ENCODE data around the gene TNFRSF9. TPM values are rescaled to one million over a fixed set of nuclear protein-coding genes. Genes with fewer than 3 reads are reported as not detected.
"Not testable (repeated sequence)": the region's sequence is repeated elsewhere in the genome, so short reads cannot be mapped to it uniquely, and the experiment has no call there.

The TNFRSF9 gene
- total RNA-seq, 4 donors from 2014 or later, result 0.48 TPM; not detected in 3

DNA sequence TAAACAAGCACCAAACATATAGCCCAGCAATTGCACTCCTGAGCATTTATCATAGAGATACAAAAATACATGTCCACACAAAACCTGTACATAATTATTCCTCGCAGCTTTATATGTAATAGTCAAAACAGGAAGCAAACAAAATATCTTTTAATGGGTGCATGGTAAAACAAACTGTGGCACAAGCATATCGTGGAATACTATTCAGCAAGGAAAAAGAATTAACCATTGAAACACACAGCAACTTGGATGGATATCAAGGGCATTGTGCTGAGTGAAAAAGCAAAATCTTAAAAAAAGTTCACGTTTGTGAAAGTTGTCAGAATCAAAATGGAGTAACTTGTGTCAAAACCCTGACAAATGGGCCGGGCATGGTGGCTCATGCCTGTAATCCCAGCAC, 12.4 kb downstream of the TNFRSF9 start:
- in situ Hi-C loops (cut with MboI; ENCODE audit: low pct_ligation_motif_present in 1 of 4, low pct_unique_long_range_greater_than_20kb in 1 of 4, low sequenced_read_pairs in 3 of 4), result no loop called here
- H3K4me1 ChIP-seq, result no peaks in the 10 kb centered on the region

DNA sequence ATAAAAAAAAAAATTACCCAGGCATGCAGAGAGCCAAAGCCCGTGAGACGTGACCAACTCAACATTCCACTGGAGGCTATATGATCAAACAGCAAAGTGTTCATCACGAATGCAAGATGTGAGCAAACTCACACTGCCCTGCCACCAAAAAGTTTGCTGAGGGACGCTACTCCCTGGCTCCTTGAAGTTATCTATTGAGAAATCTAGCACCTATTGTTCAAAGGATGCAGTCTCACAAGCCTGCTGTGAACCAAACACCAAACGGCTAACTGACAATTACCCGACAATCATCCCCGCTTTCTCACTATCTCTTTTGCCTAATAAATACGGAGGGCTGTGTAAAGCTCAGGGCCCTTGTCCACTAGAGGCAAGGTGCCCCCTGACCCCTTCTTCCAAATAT, 13.6 kb downstream of the TNFRSF9 start:
- in situ Hi-C loops (cut with MboI; ENCODE audit: low pct_ligation_motif_present in 1 of 4, low pct_unique_long_range_greater_than_20kb in 1 of 4, low sequenced_read_pairs in 3 of 4); H3K4me3 ChIP-seq; H3K9me3 ChIP-seq; intact Hi-C loops (cut with DNase I; ENCODE audit: low total_unique reads); H3K36me3 ChIP-seq; H3K4me1 ChIP-seq; H3K27ac ChIP-seq; DNase-seq: not testable (repeated sequence)
- peaks cover 32% of the 10 kb centered on the region for H3K27me3 ChIP-seq
- WGBS, 2 donors (ENCODE audit: low coverage in 1 of 2), result 71 to 81% methylated on average over 3 to 8 of the region's 8 CpGs

More for the DNA sequence above, 12.4 kb downstream of the TNFRSF9 start:
- H3K27ac ChIP-seq, result no peak overlapping the region
- no peaks in the 10 kb centered on the region for H3K9me3 ChIP-seq
- H3K27me3 ChIP-seq, result peaks cover 38% of the 10 kb centered on the region
- no peak for DNase-seq
- H3K4me3 ChIP-seq, result no peak overlapping the region
- WGBS, 2 donors (ENCODE audit: low coverage in 1 of 2), result 78 to 91% methylated on average over 4 of the region's 4 CpGs
- TF ChIP-seq, protein P1, sequence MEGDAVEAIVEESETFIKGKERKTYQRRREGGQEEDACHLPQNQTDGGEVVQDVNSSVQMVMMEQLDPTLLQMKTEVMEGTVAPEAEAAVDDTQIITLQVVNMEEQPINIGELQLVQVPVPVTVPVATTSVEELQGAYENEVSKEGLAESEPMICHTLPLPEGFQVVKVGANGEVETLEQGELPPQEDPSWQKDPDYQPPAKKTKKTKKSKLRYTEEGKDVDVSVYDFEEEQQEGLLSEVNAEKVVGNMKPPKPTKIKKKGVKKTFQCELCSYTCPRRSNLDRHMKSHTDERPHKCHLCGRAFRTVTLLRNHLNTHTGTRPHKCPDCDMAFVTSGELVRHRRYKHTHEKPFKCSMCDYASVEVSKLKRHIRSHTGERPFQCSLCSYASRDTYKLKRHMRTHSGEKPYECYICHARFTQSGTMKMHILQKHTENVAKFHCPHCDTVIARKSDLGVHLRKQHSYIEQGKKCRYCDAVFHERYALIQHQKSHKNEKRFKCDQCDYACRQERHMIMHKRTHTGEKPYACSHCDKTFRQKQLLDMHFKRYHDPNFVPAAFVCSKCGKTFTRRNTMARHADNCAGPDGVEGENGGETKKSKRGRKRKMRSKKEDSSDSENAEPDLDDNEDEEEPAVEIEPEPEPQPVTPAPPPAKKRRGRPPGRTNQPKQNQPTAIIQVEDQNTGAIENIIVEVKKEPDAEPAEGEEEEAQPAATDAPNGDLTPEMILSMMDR (IDR thresholded peaks at IDR 0.05), result no peak
- no peak for TF ChIP-seq EP300 (IDR thresholded peaks at IDR 0.05; ENCODE audit: low read depth)
- TF ChIP-seq POLR2AphosphoS5 (IDR thresholded peaks at IDR 0.05), result no peak
- TF ChIP-seq POLR2A (IDR thresholded peaks at IDR 0.05), result no peak
- H3K36me3 ChIP-seq, result no peaks in the 10 kb centered on the region
- intact Hi-C loops (cut with DNase I; ENCODE audit: low total_unique reads), result no loop called here

DNA sequence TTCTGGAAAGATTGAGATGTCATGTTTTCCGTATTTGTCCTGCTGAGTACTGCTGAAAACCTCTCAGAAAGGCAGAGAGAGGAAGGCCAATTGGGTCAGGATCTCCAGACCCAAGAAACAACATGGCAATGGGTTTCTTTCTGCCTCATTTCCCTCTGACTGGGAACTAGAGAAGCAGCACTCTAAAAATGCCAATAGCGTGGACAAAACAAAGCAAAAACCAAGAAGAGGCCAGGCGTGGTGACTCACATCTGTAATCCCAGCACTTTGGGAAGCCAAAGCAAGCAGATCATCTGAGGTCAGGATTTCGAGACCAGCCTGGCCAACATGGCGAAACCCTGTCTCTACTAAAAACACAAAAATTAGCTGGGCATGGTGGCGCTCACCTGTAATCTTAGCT, 18.3 kb downstream of the TNFRSF9 start:
- Histone ChIP-seq H3K4me1 (no peaks in the 10 kb centered on the region), H3K4me3 (no peak overlapping the region), H3K9me3 (no peaks in the 10 kb centered on the region), H3K27ac (no peak overlapping the region), H3K36me3 (no peaks in the 10 kb centered on the region), H3K27me3 (peaks cover 5% of the 10 kb centered on the region)
- in situ Hi-C loops (cut with MboI; ENCODE audit: low pct_ligation_motif_present in 1 of 4, low pct_unique_long_range_greater_than_20kb in 1 of 4, low sequenced_read_pairs in 3 of 4) (loop anchor here in 1 of 4 donors (25.0 kb wide), 1 partner anchor 260 kb away; no protein-coding TSS in a partner anchor), intact Hi-C loops (cut with DNase I; ENCODE audit: low total_unique reads) (no loop called here)
- TF ChIP-seq POLR2A (IDR thresholded peaks at IDR 0.05), result no peak
- no peak for TF ChIP-seq EP300 (IDR thresholded peaks at IDR 0.05; ENCODE audit: low read depth)
- TF ChIP-seq POLR2AphosphoS5 (IDR thresholded peaks at IDR 0.05), result no peak
- TF ChIP-seq, protein P1 (IDR thresholded peaks at IDR 0.05), result no peak
- 80 to 86% methylated on average over 2 to 6 of the region's 6 CpGs for WGBS, 2 donors (ENCODE audit: low coverage in 1 of 2)
- no peak for DNase-seq

DNA sequence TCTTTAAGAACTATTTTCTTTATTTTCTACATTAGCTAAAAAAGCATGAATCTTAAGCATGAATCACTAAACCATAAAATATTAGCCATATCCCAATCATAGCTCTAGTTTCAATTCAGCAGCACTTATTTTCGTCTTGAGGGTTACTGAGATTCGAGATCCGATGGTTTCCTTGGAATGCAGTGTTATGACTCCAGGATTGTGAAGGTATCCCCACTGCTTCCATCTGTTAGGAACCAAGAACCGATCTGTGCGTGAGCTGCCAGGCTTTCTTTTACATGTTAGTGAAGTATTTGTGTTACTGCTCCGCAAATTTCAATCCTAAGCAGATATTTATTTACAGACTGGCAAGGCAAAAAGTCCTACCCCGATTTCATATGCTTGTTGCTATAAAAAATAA, 18.8 kb downstream of the TNFRSF9 start:
- no peaks in the 10 kb centered on the region for H3K9me3 ChIP-seq
- H3K4me3 ChIP-seq, result no peak overlapping the region
- in situ Hi-C loops (cut with MboI; ENCODE audit: low pct_ligation_motif_present in 1 of 4, low pct_unique_long_range_greater_than_20kb in 1 of 4, low sequenced_read_pairs in 3 of 4), result loop anchor here in 1 of 4 donors (25.0 kb wide), 1 partner anchor 259 kb away; no protein-coding TSS in a partner anchor
- TF ChIP-seq POLR2AphosphoS5 (IDR thresholded peaks at IDR 0.05), result no peak
- TF ChIP-seq POLR2A (IDR thresholded peaks at IDR 0.05), result no peak
- TF ChIP-seq, protein P1 (IDR thresholded peaks at IDR 0.05), result no peak
- TF ChIP-seq EP300 (IDR thresholded peaks at IDR 0.05; ENCODE audit: low read depth), result no peak
- intact Hi-C loops (cut with DNase I; ENCODE audit: low total_unique reads), result no loop called here
- DNase-seq, result no peak
- H3K36me3 ChIP-seq, result no peaks in the 10 kb centered on the region
- no peaks in the 10 kb centered on the region for H3K4me1 ChIP-seq
- 89 to 92% methylated on average over 2 to 7 of the region's 7 CpGs for WGBS, 2 donors (ENCODE audit: low coverage in 1 of 2)
- peaks cover 3% of the 10 kb centered on the region for H3K27me3 ChIP-seq
- no peak overlapping the region for H3K27ac ChIP-seq

- no peaks in the 10 kb centered on the region for H3K4me1 ChIP-seq
- no peak for TF ChIP-seq EP300 (IDR thresholded peaks at IDR 0.05; ENCODE audit: low read depth)
- no peak for TF ChIP-seq POLR2A (IDR thresholded peaks at IDR 0.05)
- TF ChIP-seq POLR2AphosphoS5 (IDR thresholded peaks at IDR 0.05), result no peak
- TF ChIP-seq, protein P1 (IDR thresholded peaks at IDR 0.05), result no peak
Observed at GRCh38 chr1:7919880-7920279, 20.8 kb downstream of the TNFRSF9 start.

DNA sequence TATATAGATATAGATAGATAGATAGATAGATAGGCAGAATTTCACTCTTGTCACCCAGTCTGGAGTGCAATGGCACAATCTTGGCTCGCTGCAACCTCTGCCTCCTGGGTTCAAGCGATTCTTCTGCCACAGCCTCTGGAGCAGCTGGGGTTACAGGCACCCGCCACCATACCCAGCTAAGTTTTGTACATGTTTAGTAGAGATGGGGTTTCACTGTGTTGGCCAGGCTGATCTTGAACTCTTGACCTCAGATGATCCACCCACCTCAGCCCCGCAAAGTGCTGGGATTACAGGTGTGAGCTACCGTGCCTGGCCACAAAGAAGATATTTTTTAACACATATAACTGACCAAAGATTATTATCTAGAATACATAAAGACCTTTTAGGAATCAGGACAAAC, 22.7 kb downstream of the TNFRSF9 start:
- DNase-seq; H3K27ac ChIP-seq; H3K4me1 ChIP-seq; H3K36me3 ChIP-seq; H3K27me3 ChIP-seq; H3K9me3 ChIP-seq; H3K4me3 ChIP-seq; intact Hi-C loops (cut with DNase I; ENCODE audit: low total_unique reads): not testable (repeated sequence)
- WGBS, 2 donors (ENCODE audit: low coverage in 1 of 2), result 79 to 82% methylated on average over 2 to 5 of the region's 5 CpGs
- in situ Hi-C loops (cut with MboI; ENCODE audit: low pct_ligation_motif_present in 1 of 4, low pct_unique_long_range_greater_than_20kb in 1 of 4, low sequenced_read_pairs in 3 of 4), result loop anchor here in 1 of 4 donors (25.0 kb wide), 1 partner anchor 256 kb away; no protein-coding TSS in a partner anchor

More at GRCh38 chr1:7919880-7920279, 20.8 kb downstream of the TNFRSF9 start:
- WGBS, 2 donors (ENCODE audit: low coverage in 1 of 2), result 79 to 86% methylated on average over 5 of the region's 5 CpGs
- no peaks in the 10 kb centered on the region for H3K9me3 ChIP-seq
- no peak overlapping the region for H3K27ac ChIP-seq
- DNase-seq, result no peak
- no peak overlapping the region for H3K4me3 ChIP-seq
- H3K27me3 ChIP-seq, result no peaks in the 10 kb centered on the region
- no peaks in the 10 kb centered on the region for H3K36me3 ChIP-seq
- intact Hi-C loops (cut with DNase I; ENCODE audit: low total_unique reads) (no loop called here), in situ Hi-C loops (cut with MboI; ENCODE audit: low pct_ligation_motif_present in 1 of 4, low pct_unique_long_range_greater_than_20kb in 1 of 4, low sequenced_read_pairs in 3 of 4) (loop anchor here in 1 of 4 donors (25.0 kb wide), 1 partner anchor 258 kb away; no protein-coding TSS in a partner anchor)

Data from transverse colon (tissue), 4 donors.